OCI-LY1 (cell line): ENCODE results near the gene KIRREL3.

Experiments
- H2AFZ ChIP-seq: fragments of 200-600 bp; sonication (generic), shearing (Covaris generic); 2 replicates; pipeline ENCODE4 v1.6.0; 2014; ENCODE audit warnings: antibody characterized with exemption, mild to moderate bottlenecking, low read length
- H3F3A ChIP-seq: fragments of 200-600 bp; sonication (generic), shearing (Covaris generic); 2 replicates; pipeline ENCODE4 v1.6.0; 2014; ENCODE audit warnings: mild to moderate bottlenecking, antibody characterized with exemption, low read length, moderate library complexity; ENCODE audit not compliant: insufficient read depth
- H3K27ac ChIP-seq: fragments of 200-600 bp; sonication (generic); 2 replicates; pipeline ENCODE4 v1.5.1; 2014; ENCODE audit warnings: low read length, mixed run types, mild to moderate bottlenecking, low read depth; ENCODE audit not compliant: poor library complexity, severe bottlenecking
- H3K27me3 ChIP-seq: fragments of 200-600 bp; sonication (generic); 2 replicates; pipeline ENCODE4 v1.6.0; 2014; ENCODE audit warnings: antibody characterized with exemption, mild to moderate bottlenecking, low read length, moderate library complexity; ENCODE audit not compliant: insufficient read depth
- H3K36me3 ChIP-seq: fragments of 200-600 bp; sonication (generic); 2 replicates; pipeline ENCODE4 v1.6.1; 2014; ENCODE audit warnings: mild to moderate bottlenecking, antibody characterized with exemption, low read length, moderate library complexity, mixed read lengths; ENCODE audit not compliant: insufficient read depth
- H3K4me1 ChIP-seq: fragments of 200-600 bp; sonication (generic); 2 replicates; pipeline ENCODE4 v1.5.1; 2014; ENCODE audit warnings: mild to moderate bottlenecking, low read length, moderate library complexity; ENCODE audit not compliant: insufficient read depth, severe bottlenecking
- H3K4me2 ChIP-seq: fragments of 200-600 bp; sonication (generic), shearing (Covaris generic); 2 replicates; pipeline ENCODE4 v1.6.1; 2014; ENCODE audit warnings: low read length
- H3K4me3 ChIP-seq: fragments of 200-600 bp; sonication (generic); 2 replicates; pipeline ENCODE4 v1.5.1; 2014; ENCODE audit warnings: low read length, low read depth, mild to moderate bottlenecking, mixed read lengths; ENCODE audit not compliant: poor library complexity, severe bottlenecking
- H3K79me2 ChIP-seq: fragments of 200-600 bp; shearing (Covaris generic); 2 replicates; pipeline ENCODE4 v1.6.1; 2016; ENCODE audit warnings: mixed run types, low read length, mixed read lengths; ENCODE audit not compliant: insufficient read depth
- H3K9ac ChIP-seq: fragments of 200-600 bp; sonication (generic), shearing (Covaris generic); 2 replicates; pipeline ENCODE4 v1.6.1; 2014; ENCODE audit warnings: mild to moderate bottlenecking, low read length, mixed read lengths
- H3K9me2 ChIP-seq: fragments of 200-600 bp; sonication (generic), shearing (Covaris generic); 2 replicates; pipeline ENCODE4 v1.6.1; 2014; ENCODE audit warnings: low read depth, mild to moderate bottlenecking, low read length, mixed read lengths
- H3K9me3 ChIP-seq: fragments of 200-600 bp; shearing (Covaris generic); 2 replicates; pipeline ENCODE4 v1.6.1; 2014; ENCODE audit warnings: low read length, mixed read lengths
- H4K20me1 ChIP-seq: fragments of 200-600 bp; sonication (generic), shearing (Covaris generic); 2 replicates; pipeline ENCODE4 v1.6.0; 2016; ENCODE audit warnings: mild to moderate bottlenecking, low read length; ENCODE audit not compliant: insufficient read depth
- CTCF ChIP-seq: fragments of 200-600 bp; sonication (generic), shearing (Covaris generic); IDR thresholded peaks from 2 replicates; pipeline ENCODE4 v1.5.1; 2017; ENCODE audit warnings: mild to moderate bottlenecking, antibody characterized with exemption, low read length, moderate library complexity, mixed read lengths
- EZH2 ChIP-seq: fragments of 200-600 bp; sonication (generic), shearing (Covaris generic); IDR thresholded peaks from 2 replicates; pipeline ENCODE4 v1.8.0; 2017; ENCODE audit warnings: borderline replicate concordance, mixed run types, mild to moderate bottlenecking, antibody characterized with exemption, low read length, moderate library complexity, mixed read lengths

The KIRREL3 gene

GRCh38 chr11:126790550-126791081 lies 210.0 kb downstream of the KIRREL3 start:
- no peaks in the 10 kb centered on the region for H3K4me1 ChIP-seq
- H3K36me3 ChIP-seq: no peaks in the 10 kb centered on the region
- TF ChIP-seq EZH2: no peak
- TF ChIP-seq CTCF: no peak
- no peak overlapping the region for H3K4me2 ChIP-seq
- no peaks in the 10 kb centered on the region for H3K27me3 ChIP-seq
- no peak overlapping the region for H3K27ac ChIP-seq
- no peaks in the 10 kb centered on the region for H4K20me1 ChIP-seq
- H3K9ac ChIP-seq: no peak overlapping the region
- H3K79me2 ChIP-seq: no peaks in the 10 kb centered on the region
- H2AFZ ChIP-seq: no peak overlapping the region
- H3K4me3 ChIP-seq: no peak overlapping the region
- no peaks in the 10 kb centered on the region for H3F3A ChIP-seq
- H3K9me3 ChIP-seq: no peaks in the 10 kb centered on the region
- H3K9me2 ChIP-seq: no peaks in the 10 kb centered on the region

DNA sequence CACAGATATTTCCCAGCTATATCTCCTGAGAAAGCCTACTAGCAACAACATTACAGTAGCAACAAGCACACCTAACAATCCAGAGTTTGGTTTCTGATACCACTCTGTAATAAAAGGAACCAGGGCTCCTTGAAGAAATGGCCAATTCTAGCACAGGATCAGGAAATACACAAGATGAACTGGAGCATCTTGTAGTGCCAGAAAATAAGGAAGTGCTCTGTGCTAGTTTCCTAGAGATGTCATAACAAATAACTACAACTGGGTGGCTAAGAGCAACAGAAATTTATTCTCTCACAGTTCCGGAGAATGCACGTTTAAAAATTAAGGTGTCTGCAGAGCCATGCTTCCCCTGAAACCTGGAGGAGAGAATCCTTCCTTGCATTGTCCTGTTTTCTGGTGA lies 217.8 kb downstream of the KIRREL3 start:
- H3K9me3 ChIP-seq: no peaks in the 10 kb centered on the region
- H3K36me3 ChIP-seq: no peaks in the 10 kb centered on the region
- no peaks in the 10 kb centered on the region for H3K9me2 ChIP-seq
- no peak overlapping the region for H3K4me3 ChIP-seq
- H3K79me2 ChIP-seq: no peaks in the 10 kb centered on the region
- no peaks in the 10 kb centered on the region for H3F3A ChIP-seq
- no peak overlapping the region for H3K27ac ChIP-seq
- no peak overlapping the region for H3K4me2 ChIP-seq
- no peaks in the 10 kb centered on the region for H3K4me1 ChIP-seq
- no peaks in the 10 kb centered on the region for H4K20me1 ChIP-seq
- no peaks in the 10 kb centered on the region for H3K27me3 ChIP-seq
- H3K9ac ChIP-seq: no peak overlapping the region
- H2AFZ ChIP-seq: no peak overlapping the region
- TF ChIP-seq EZH2 (no peak), CTCF (no peak)

DNA sequence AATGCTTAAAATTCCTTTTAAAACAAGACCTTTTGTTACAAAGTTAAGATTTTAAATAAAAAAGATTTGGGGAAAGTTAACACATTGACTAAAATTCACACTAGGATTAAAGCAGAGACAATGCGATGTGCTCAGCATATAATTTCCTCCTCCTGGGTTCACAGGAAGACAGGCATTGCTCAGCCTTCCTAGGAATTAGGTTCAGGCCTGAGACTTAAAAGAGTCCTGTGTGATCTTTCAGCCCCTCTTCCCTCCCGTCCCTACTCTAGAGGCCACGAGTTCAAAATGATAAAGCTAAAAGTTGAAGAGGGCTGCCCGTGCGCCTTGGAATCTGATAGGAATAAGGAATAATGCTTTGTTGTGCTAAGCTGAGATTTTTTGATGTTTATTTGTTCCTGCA lies 218.6 kb downstream of the KIRREL3 start:
- Histone ChIP-seq H3K4me1 (no peaks in the 10 kb centered on the region), H2AFZ (no peak overlapping the region), H3K4me2 (no peak overlapping the region), H4K20me1 (no peaks in the 10 kb centered on the region), H3K27me3 (no peaks in the 10 kb centered on the region), H3F3A (no peaks in the 10 kb centered on the region), H3K4me3 (no peak overlapping the region), H3K9me2 (no peaks in the 10 kb centered on the region), H3K79me2 (no peaks in the 10 kb centered on the region), H3K9me3 (no peaks in the 10 kb centered on the region), H3K9ac (no peak overlapping the region), H3K27ac (no peak overlapping the region), H3K36me3 (no peaks in the 10 kb centered on the region)
- TF ChIP-seq CTCF: no peak
- no peak for TF ChIP-seq EZH2
